LHCN-M2 (cell line): Measurements from ENCODE around the gene DCTN4. TPM values are rescaled to one million over a fixed set of nuclear protein-coding genes. Genes with fewer than 3 reads are reported as not detected.

ENCODE experiments used
- DNase-seq: peaks from one replicate; pipeline ENCODE4 v3.0.0-alpha.2; 2012; ENCODE audit warnings: low read depth
- total RNA-seq: library from RNA; depleted of rRNA; stranded (reverse); fragments of >200 nt; gene quantifications from 2 replicates; pipeline ENCODE4 v1.2.3, GENCODE V29; 2014; rRNA removed

DCTN4 gene
- total RNA-seq, 1 experiment from 2014 or later = 103 TPM

GRCh38 chr5:150670948-150671310, 87.9 kb downstream of the DCTN4 start:
- no peak for DNase-seq

GRCh38 chr5:150670275-150670947, 88.4 kb downstream of the DCTN4 start:
- DNase-seq = no peak

- DNase-seq = no peak
Measured at GRCh38 chr5:150665044-150665443, 93.8 kb downstream of the DCTN4 start.

GRCh38 chr5:150663936-150664335, 94.9 kb downstream of the DCTN4 start:
- DNase-seq = no peak

GRCh38 chr5:150662731-150663516, 95.9 kb downstream of the DCTN4 start:
- no peak for DNase-seq

GRCh38 chr5:150661821-150662596, 96.8 kb downstream of the DCTN4 start:
- no peak for DNase-seq

GRCh38 chr5:150661086-150661485, 97.7 kb downstream of the DCTN4 start, which contains the start of gene MYOZ3:
Gene MYOZ3 (plus strand): TSS chr5:150661251. CDS start chr5:150662942, 1,691 bp downstream.
- DNase-seq = no peak

GRCh38 chr5:150660108-150660831, 98.5 kb downstream of the DCTN4 start:
- DNase-seq = no peak

- DNase-seq = no peak
Measured at GRCh38 chr5:150659360-150660107, 99.3 kb downstream of the DCTN4 start.

GRCh38 chr5:150658699-150659265, 100.0 kb downstream of the DCTN4 start:
- DNase-seq = no peak

Other genes starting within 250 kb of the DCTN4 start
- 1.5 and 1.9 TPM in 2 replicates for gene SYNPO, start 118.4 kb downstream of the DCTN4 start, total RNA-seq
- under 0.01 and 0.06 TPM in 2 replicates for gene MYOZ3, start 97.8 kb downstream of the DCTN4 start, total RNA-seq
- 30.5 and 35.6 TPM in 2 replicates for gene RBM22, start 58.0 kb downstream of the DCTN4 start, total RNA-seq
- gene SMIM3, start 19.7 kb upstream of the DCTN4 start, total RNA-seq = 234 and 236 TPM in 2 replicates
- 0.57 TPM in 1 of 2 replicates, not detected in the other for gene IRGM, start 87.5 kb upstream of the DCTN4 start, total RNA-seq
- gene ZNF300, start 146.0 kb upstream of the DCTN4 start, total RNA-seq = 6.6 and 7.2 TPM in 2 replicates